ENCODE results near the gene GOLGA6D.
"Not testable (repeated sequence)": the region's sequence is repeated elsewhere in the genome, so short reads cannot be mapped to it uniquely, and the experiment has no call there.

The GOLGA6D gene

DNA sequence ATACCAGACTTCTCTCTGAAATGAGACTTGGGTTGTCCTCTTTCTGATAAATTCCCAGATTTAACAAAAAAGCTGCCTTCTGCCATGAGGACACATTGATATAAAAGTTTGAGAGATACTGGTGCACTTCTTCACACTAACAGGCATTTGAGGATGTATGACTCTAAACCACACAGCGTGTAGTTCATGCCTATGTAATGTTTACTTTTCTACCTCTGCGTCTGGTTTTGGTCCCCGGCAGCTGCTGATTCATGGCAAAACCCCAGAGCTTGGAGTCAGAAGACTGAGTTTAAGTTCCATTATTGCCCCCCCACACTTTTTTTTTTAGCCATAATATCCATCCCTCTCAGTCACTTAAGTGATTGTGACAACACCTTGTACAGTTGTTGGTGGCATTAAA, 1.5 kb downstream of the GOLGA6D start:
- DNase-seq: not testable (repeated sequence)

DNA sequence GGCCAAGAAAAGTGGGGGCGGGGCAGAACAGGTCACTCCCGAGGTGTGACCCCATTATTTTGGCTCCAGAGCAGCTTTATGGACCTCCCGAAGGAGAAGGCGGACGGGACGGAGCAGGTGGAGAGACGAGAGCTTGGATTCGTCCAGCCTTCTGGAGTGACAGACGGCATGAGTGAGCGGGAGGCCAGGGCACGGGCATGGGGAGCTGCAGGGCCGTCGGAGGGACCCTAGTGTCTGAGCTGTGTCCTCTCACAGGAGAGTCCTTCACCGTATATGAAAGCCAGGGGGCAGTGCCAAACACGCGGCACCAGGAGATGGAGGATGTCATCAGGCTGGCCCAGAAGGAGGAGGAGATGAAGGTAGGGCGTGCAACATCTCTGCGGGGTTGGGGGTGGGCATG, 11.0 kb downstream of the GOLGA6D start:
- DNase-seq: not testable (repeated sequence)

DNA sequence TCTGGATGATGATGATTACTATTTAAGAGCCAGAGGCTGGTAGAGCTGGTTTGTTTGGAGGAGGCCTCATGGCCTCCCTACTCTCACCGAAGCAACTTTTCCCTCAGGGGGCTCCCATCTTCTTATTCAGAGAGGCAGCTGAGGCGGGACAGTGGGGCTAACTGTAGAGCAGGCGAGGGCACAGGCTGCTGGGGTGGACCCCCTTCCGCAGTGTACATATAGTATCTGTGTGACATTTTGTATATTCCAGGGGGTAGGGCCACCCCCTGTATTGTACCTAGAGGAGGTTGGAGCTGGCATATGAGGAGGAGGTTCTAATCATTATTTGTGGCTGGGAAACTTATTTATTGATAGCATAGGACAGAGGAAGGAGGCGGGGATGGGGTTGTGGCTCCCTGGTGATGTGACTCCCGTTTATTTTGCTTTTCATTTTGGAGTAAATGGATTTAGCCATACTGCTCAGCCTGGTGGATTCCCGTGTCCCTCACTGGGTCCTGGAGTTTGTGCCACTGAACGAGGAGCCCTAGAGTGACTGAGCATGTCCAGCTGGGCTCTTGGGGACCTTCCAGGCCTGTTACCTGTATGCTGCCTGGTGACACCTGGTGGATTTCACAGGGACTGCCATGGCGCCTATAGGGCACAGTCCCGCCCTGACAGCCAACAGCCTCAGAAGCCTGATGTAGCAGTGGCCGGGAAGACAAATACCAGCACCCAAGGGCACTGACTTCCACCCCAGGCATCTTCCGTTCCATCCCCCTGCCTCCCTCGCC, 16.1 kb downstream of the GOLGA6D start:
- DNase-seq: not testable (repeated sequence)

- not testable (repeated sequence) for DNase-seq
Measured at GRCh38 chr15:75299311-75299688, 16.7 kb downstream of the GOLGA6D start.

DNA sequence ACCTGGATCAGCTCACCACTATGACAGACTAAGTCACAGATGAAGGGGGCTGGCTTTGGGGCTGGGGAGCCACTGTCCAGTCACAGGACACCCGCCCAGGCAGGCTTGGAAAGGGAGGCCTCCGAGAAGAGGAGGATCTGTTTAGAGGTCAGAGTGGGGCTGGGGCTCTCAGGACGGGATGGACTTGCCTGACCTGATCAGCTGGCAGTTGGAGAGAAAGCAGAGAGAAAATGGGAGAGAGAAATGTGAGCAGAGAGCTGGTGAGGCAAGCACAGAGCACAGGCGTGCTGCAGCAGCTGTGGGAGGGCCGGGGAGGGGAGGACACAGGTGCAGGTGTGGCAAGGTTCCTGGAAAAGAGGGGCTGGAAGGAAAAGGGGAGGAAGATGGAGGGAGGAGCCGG, 17.4 kb downstream of the GOLGA6D start:
- not testable (repeated sequence) for DNase-seq

GRCh38 chr15:75302318-75302717, 19.7 kb downstream of the GOLGA6D start:
- no peak for DNase-seq

GRCh38 chr15:75302753-75303152, 20.1 kb downstream of the GOLGA6D start:
- not testable (repeated sequence) for DNase-seq

- no peak for DNase-seq
Measured at GRCh38 chr15:75306188-75306587, 23.6 kb downstream of the GOLGA6D start.

- DNase-seq: no peak
Measured at GRCh38 chr15:75307778-75308390, 25.2 kb downstream of the GOLGA6D start.

DNA sequence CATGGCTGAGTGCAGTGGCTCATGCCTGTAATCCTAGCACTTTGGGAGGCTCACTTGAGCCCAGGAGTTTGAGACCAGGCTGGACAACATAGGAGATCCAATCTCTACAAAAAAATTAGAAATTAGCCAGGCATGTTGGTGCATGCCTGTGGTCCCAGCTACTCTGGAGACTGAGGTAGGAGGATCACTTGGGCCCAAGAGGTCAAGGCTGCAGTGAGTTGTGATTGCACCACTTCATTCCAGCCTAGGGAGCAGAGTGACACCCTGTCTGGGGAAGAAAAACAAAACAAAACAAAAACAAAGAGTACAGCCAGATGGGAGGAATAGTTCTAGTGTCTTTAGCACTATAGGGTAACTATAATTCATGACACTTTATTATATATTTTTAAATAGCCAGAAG, 27.1 kb downstream of the GOLGA6D start:
- DNase-seq: no peak

DNA sequence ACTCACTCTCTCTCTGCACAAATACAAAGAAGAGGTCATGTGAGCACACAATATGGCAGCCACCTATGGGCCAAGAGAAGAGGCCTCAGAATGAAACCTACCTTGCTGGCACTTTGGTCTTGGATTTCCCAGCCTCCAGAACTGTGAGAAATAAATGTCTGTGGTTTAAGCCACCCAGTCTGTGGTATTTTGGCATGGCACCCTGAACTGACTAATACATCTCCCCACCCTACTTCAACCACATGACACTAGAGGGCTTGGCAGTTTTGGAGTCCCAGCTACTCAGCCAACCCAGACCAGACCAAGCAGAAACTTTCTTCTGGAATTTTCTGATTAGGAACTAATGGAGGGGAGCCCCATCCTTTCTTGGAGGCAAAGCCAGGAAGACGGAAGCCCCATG, 29.9 kb downstream of the GOLGA6D start:
- not testable (repeated sequence) for DNase-seq

DNA sequence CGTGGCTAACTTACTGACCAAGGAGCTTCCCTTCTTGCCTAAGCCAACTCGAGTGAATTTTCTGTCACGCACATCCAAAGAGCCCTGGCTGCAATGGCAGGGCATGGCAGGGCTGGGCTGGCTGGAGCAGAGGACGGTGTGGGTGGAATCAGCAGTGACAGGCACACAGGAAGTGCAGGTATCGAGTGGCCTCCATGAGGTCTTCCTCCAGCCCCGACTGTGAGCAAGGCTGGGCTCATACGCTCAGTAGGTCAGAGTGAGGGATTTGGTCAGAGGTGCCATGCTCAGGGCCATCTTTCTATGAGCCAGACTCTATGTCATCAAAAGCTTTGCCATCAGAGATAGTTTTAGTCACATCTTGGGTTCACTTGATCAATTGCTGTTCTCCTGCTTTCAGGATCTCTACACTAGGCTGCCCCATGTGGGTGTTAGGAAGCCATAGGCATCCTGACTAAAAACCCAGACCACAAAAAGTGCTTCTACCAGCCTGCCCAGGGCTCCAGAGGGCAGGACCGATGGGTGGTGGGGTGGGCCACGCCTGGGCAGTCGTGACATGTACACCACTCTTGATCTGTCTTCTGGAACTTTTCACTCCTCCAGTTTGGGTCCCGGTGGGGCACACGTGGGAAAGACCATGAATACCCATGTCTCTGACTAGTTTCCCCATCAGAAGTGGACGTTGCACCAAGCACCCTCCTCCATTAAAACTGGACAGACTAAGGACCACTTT, 30.6 kb downstream of the GOLGA6D start:
- DNase-seq: no peak

DNA sequence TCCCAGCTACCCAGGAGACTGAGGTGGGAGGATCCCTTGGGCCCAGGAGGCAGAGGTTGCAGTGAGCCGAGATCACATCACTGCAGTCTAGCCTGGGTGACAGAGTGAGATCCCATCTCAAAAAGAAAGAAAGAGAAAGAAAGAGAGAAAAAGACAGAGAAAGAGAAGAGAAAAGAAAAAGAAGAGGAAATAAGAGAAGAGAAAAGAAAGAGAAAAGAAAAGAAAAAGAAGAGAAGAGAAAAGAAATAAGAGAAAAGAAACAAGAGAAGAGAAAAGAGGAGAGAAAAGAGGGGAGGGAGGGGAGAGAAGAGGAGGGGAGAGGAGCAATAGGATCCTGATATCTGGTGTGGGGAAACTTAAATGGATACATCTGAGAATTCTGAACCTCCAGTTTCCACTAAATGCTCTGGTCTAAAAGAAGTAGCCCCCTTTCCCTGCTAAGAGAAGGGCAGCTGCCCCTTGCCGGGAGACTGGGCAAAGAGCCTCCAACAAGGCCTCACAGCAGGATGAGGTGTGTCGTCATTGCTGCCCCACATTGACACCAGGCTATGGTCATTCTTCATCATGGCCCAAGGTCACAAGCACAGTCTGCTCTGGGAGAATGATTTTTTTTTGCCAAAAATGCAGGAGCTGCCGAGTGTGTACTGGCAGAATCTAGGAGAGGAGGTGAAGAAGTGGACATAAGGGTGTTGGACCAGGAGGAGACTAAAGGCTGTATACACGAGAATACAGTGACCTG, 32.1 kb downstream of the GOLGA6D start:
- DNase-seq: no peak

DNA sequence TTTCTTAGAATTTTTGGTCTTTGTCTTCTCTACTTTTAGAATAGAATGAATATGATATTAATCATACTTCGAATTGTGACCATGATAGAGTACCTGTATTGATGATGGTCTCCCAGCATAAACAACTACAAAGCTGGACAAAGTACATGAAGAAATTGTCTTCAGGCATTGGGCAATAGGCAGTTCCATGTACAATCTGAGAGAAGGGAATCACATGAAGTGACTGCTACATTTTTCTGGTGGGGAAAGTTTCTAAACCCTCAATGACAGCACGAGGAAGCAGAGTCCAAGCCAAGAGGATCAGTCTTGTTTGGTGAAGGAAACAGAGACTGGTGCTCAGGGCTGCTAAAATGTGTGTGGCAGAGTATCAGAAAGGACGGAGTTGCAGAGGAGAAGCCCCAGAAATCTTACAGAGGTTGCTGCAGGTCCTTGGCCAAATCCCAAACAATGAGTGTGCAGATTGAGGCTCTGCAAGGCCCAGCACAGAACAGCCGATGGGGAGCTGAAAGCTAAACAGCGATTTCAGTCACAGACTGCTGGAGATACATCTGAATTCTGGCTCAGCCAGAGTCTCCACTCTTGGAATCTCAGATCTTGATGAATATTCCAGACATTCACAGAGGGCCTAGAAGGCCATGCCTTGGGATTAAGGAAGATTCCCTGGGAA, 36.7 kb downstream of the GOLGA6D start:
- not testable (repeated sequence) for DNase-seq

GRCh38 chr15:75321711-75322110, 39.1 kb downstream of the GOLGA6D start:
- DNase-seq: no peak

GRCh38 chr15:75325922-75326321, 43.3 kb downstream of the GOLGA6D start:
- DNase-seq: no peak

- no peak for DNase-seq
Measured at GRCh38 chr15:75327005-75327404, 44.4 kb downstream of the GOLGA6D start.

DNA sequence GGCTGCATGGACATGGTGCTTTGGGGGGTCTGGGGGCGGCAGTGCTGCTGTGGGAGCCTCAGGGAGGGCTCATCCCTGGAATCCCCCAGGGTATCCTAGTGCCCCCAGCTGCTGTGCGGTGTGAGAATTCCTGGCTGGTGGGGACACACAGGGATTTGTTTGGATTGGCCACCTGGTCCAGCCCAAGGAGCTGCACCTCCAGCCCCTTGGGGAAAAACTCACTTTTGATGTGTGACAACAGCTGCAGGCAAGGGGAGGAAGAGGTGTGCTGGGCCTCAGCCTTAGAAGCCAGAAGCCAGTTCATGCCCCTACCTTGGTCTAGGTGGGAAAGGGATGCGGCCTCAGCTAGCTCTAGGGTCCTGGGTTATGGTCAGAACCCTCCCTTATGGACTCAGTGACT, 44.9 kb downstream of the GOLGA6D start:
- DNase-seq: no peak

DNA sequence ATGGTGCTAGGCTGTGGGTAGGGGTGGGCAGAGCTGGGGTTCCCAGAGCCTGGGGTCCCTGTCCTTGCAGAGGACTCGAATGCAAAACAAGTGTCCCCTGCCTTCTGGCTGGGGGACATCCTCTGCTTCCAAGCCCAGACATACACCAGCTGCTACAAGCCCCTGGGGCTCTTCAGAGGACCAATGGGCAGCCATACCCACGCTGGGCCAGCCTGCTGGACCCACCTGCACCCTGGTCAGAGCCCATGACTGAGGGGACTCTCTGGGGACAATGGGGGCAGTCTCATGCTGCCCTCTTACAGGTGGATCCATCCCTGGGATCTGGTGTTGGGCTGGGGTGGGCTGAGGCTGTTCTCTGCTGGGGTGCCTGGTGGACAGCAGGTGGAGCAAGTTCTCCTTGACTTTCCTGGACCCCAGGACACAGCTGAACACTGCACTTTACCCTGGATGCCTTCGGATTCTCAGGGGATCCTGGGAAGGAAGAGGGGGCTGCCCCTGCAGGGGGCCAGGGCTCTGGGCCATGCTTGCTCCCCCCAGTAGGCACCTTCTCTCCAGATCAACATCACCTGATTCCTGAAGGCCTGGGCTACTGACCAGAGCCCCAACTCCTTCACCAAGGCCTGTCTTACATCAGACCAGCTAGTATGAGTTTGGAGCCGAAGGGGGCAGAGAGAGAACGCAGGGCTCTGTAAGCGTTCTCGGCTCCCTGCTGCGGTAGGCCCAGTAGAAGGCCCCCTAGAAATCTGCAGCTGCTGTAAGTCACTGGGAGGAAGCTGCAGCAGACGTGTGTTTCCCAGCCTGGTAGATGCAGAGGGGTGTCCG, 46.1 kb downstream of the GOLGA6D start:
- no peak for DNase-seq

DNA sequence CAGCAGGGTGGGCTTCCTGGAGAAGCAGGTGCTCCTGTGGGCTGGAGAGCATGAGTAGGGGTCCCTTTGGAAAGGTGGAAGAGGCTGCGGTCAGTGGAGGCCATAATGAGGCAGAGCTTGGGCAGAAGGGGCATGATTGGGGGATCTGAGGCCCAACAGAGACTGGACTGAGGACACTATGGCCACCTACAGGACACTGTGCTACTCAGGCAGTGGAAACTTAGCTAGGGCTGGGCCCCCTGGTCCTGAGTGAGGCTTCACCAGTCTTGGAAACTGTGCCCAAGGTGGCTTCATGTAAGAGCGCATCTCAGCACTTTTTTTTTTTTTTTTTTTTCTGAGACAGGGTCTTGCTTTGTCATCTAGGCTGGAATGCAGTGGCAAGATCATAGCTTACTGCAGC, 46.9 kb downstream of the GOLGA6D start:
- DNase-seq: no peak

DNA sequence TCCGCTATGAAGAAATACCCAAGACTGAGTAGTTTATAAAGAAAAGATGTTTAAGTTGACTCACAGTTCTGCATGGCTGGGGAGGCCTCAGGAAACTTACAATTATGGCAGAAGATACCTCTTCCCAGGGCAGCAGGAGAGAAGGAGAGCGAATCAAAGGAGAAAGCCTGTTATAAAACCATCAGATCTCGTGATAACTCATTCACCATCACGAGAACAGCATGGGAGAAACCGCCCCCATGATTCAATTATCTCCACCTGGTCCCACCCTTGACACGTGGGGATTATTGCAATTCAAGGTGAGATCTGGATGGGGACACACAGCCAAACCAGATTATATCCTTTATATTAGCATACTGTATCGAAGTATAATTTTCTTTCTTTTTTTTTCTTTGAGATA, 49.5 kb downstream of the GOLGA6D start:
- not testable (repeated sequence) for DNase-seq
